Muscle layer of duodenum (tissue), 2 donors: ENCODE data around the gene ARNT2.

Experiments used
- H3K27ac ChIP-seq: one replicate; pipeline ENCODE4 v1.7.0; 2013; ENCODE audit warnings: mild to moderate bottlenecking, low read length
- H3K27me3 ChIP-seq: one replicate; pipeline ENCODE4 v1.7.0; 2013; ENCODE audit warnings: low read depth, mild to moderate bottlenecking, control low read depth, low read length
- H3K36me3 ChIP-seq, 2 donors: one replicate each; pipeline ENCODE4 v1.7.0; 2013; ENCODE audit warnings: low read length in 2 of 2, control low read depth in 1 of 2, mild to moderate bottlenecking in 1 of 2; ENCODE audit not compliant: insufficient read depth in 2 of 2, control insufficient read depth in 1 of 2
- H3K4me1 ChIP-seq, 2 donors: one replicate each; pipeline ENCODE4 v1.7.0; 2013; ENCODE audit warnings: low read length in 2 of 2, mild to moderate bottlenecking in 2 of 2, control low read depth in 1 of 2, moderate library complexity in 1 of 2; ENCODE audit not compliant: insufficient read depth in 2 of 2, control insufficient read depth in 1 of 2
- H3K4me3 ChIP-seq, 2 donors: one replicate each; pipeline ENCODE4 v1.7.0; 2013; ENCODE audit warnings: low read length in 2 of 2, low read depth in 1 of 2, mild to moderate bottlenecking in 1 of 2
- H3K9me3 ChIP-seq, 2 donors: one replicate each; pipeline ENCODE4 v1.7.0; 2013; ENCODE audit warnings: low read length in 2 of 2, control low read depth in 1 of 2, mild to moderate bottlenecking in 1 of 2; ENCODE audit not compliant: control insufficient read depth in 1 of 2
- donor health status: healthy.

The ARNT2 gene

GRCh38 chr15:80411788-80412288, 7.7 kb downstream of the ARNT2 start:
- Histone ChIP-seq H3K36me3 (no peaks in the 10 kb centered on the region), H3K9me3 (no peaks in the 10 kb centered on the region), H3K4me3 (no peak overlapping the region), H3K4me1 (no peaks in the 10 kb centered on the region), H3K27me3 (no peaks in the 10 kb centered on the region), H3K27ac (no peak overlapping the region)

GRCh38 chr15:80414546-80415357, 10.6 kb downstream of the ARNT2 start:
- no peaks in the 10 kb centered on the region for H3K9me3 ChIP-seq
- H3K4me3 ChIP-seq: no peak overlapping the region
- peaks cover 0 to 8% of the 10 kb centered on the region in 2 donors for H3K4me1 ChIP-seq
- H3K36me3 ChIP-seq: no peaks in the 10 kb centered on the region
- no peaks in the 10 kb centered on the region for H3K27me3 ChIP-seq
- H3K27ac ChIP-seq: no peak overlapping the region

GRCh38 chr15:80415358-80415670, 11.1 kb downstream of the ARNT2 start:
- Histone ChIP-seq H3K27ac (no peak overlapping the region), H3K4me1 (peaks cover 0 to 8% of the 10 kb centered on the region in 2 donors), H3K36me3 (no peaks in the 10 kb centered on the region), H3K27me3 (no peaks in the 10 kb centered on the region), H3K4me3 (no peak overlapping the region), H3K9me3 (no peaks in the 10 kb centered on the region)

GRCh38 chr15:80416702-80417101, 12.5 kb downstream of the ARNT2 start:
- Histone ChIP-seq H3K9me3 (no peaks in the 10 kb centered on the region), H3K27ac (no peak overlapping the region), H3K27me3 (no peaks in the 10 kb centered on the region), H3K4me1 (peaks cover 0 to 8% of the 10 kb centered on the region in 2 donors), H3K36me3 (no peaks in the 10 kb centered on the region), H3K4me3 (no peak overlapping the region)

GRCh38 chr15:80418892-80419537, 14.8 kb downstream of the ARNT2 start:
- no peak overlapping the region for H3K27ac ChIP-seq
- peaks cover 0 to 8% of the 10 kb centered on the region in 2 donors for H3K4me1 ChIP-seq
- no peaks in the 10 kb centered on the region for H3K27me3 ChIP-seq
- no peaks in the 10 kb centered on the region for H3K9me3 ChIP-seq
- H3K36me3 ChIP-seq: no peaks in the 10 kb centered on the region
- no peak overlapping the region for H3K4me3 ChIP-seq

GRCh38 chr15:80419546-80419945, 15.4 kb downstream of the ARNT2 start:
- Histone ChIP-seq H3K36me3 (no peaks in the 10 kb centered on the region), H3K4me1 (peaks cover 0 to 8% of the 10 kb centered on the region in 2 donors), H3K27me3 (no peaks in the 10 kb centered on the region), H3K9me3 (no peaks in the 10 kb centered on the region), H3K4me3 (no peak overlapping the region), H3K27ac (no peak overlapping the region)

GRCh38 chr15:80420658-80421057, 16.5 kb downstream of the ARNT2 start:
- Histone ChIP-seq H3K4me1 (peaks cover 0 to 8% of the 10 kb centered on the region in 2 donors), H3K9me3 (no peaks in the 10 kb centered on the region), H3K4me3 (no peak overlapping the region), H3K27me3 (no peaks in the 10 kb centered on the region), H3K36me3 (no peaks in the 10 kb centered on the region), H3K27ac (no peak overlapping the region)

GRCh38 chr15:80423215-80423614, 19.0 kb downstream of the ARNT2 start:
- Histone ChIP-seq H3K4me1 (peaks cover 0 to 8% of the 10 kb centered on the region in 2 donors), H3K27ac (no peak overlapping the region), H3K27me3 (no peaks in the 10 kb centered on the region), H3K9me3 (no peaks in the 10 kb centered on the region), H3K36me3 (no peaks in the 10 kb centered on the region), H3K4me3 (no peak overlapping the region)

GRCh38 chr15:80424381-80424780, 20.2 kb downstream of the ARNT2 start:
- Histone ChIP-seq H3K4me3 (no peak overlapping the region), H3K4me1 (peaks cover 0 to 2% of the 10 kb centered on the region in 2 donors), H3K9me3 (no peaks in the 10 kb centered on the region), H3K27me3 (no peaks in the 10 kb centered on the region), H3K36me3 (no peaks in the 10 kb centered on the region), H3K27ac (no peak overlapping the region)

- H3K27ac ChIP-seq: no peak overlapping the region
- H3K4me1 ChIP-seq: no peaks in the 10 kb centered on the region
- H3K9me3 ChIP-seq: no peaks in the 10 kb centered on the region
- no peaks in the 10 kb centered on the region for H3K27me3 ChIP-seq
- no peaks in the 10 kb centered on the region for H3K36me3 ChIP-seq
- H3K4me3 ChIP-seq: no peak overlapping the region
Measured at GRCh38 chr15:80426316-80426715, 22.1 kb downstream of the ARNT2 start.

GRCh38 chr15:80429964-80430363, 25.8 kb downstream of the ARNT2 start:
- no peaks in the 10 kb centered on the region for H3K36me3 ChIP-seq
- no peaks in the 10 kb centered on the region for H3K4me1 ChIP-seq
- H3K9me3 ChIP-seq: no peaks in the 10 kb centered on the region
- no peak overlapping the region for H3K4me3 ChIP-seq
- no peaks in the 10 kb centered on the region for H3K27me3 ChIP-seq
- no peak overlapping the region for H3K27ac ChIP-seq
